Measurements from ENCODE around the gene RALA. TPM values are rescaled to one million over a fixed set of nuclear protein-coding genes. Genes with fewer than 3 reads are reported as not detected.

RALA gene
- total and polyA plus RNA-seq, 2 experiments from 2014 or later, result 43.5 to 231 TPM

DNA sequence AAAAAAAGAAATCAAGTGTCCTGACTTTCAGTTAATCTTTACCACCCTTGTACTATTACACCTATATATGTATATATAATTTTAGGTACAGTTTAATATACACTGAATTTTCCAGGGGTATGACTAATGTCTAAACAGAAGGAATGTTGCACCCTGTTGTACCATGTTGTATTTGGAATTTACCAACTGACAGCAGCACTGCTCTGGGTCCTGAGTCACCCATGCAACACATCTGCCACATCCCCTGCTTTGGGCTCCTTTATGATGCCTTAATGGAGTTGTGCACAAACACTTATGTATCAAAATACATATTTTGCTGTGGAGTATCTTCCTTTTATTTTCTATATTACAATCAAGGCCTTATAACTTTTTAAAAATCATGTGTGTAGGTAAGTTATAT lies 36.0 kb upstream of the RALA start:
- H3K27ac ChIP-seq (ENCODE audit: low read depth), result no peak overlapping the region
- no peak for DNase-seq (ENCODE audit: low spot score)
- H4K20me1 ChIP-seq (replicated peaks; ENCODE audit: insufficient read depth), result no peaks in the 10 kb centered on the region
- H3K36me3 ChIP-seq (ENCODE audit: insufficient read depth), result no peaks in the 10 kb centered on the region
- no peaks in the 10 kb centered on the region for H3K79me2 ChIP-seq (replicated peaks; ENCODE audit: insufficient read depth)
- no peak overlapping the region for H3K4me3 Mint-ChIP-seq
- H3F3A ChIP-seq (replicated peaks; ENCODE audit: low read depth), result no peaks in the 10 kb centered on the region
- no peak overlapping the region for H3K4me2 ChIP-seq
- TF ChIP-seq POLR2AphosphoS5 (IDR thresholded peaks at IDR 0.05; ENCODE audit: low read depth), result no peak
- TF ChIP-seq CREB1 (CRISPR knock-in tag; IDR thresholded peaks at IDR 0.05; ENCODE audit: low read depth), result no peak
- no peak for TF ChIP-seq JUNB (IDR thresholded peaks at IDR 0.05; ENCODE audit: unreplicated experiment)
- TF ChIP-seq EZH2phosphoT487 (IDR thresholded peaks at IDR 0.05; ENCODE audit: unreplicated experiment), result no peak
- TF ChIP-seq, protein P1, sequence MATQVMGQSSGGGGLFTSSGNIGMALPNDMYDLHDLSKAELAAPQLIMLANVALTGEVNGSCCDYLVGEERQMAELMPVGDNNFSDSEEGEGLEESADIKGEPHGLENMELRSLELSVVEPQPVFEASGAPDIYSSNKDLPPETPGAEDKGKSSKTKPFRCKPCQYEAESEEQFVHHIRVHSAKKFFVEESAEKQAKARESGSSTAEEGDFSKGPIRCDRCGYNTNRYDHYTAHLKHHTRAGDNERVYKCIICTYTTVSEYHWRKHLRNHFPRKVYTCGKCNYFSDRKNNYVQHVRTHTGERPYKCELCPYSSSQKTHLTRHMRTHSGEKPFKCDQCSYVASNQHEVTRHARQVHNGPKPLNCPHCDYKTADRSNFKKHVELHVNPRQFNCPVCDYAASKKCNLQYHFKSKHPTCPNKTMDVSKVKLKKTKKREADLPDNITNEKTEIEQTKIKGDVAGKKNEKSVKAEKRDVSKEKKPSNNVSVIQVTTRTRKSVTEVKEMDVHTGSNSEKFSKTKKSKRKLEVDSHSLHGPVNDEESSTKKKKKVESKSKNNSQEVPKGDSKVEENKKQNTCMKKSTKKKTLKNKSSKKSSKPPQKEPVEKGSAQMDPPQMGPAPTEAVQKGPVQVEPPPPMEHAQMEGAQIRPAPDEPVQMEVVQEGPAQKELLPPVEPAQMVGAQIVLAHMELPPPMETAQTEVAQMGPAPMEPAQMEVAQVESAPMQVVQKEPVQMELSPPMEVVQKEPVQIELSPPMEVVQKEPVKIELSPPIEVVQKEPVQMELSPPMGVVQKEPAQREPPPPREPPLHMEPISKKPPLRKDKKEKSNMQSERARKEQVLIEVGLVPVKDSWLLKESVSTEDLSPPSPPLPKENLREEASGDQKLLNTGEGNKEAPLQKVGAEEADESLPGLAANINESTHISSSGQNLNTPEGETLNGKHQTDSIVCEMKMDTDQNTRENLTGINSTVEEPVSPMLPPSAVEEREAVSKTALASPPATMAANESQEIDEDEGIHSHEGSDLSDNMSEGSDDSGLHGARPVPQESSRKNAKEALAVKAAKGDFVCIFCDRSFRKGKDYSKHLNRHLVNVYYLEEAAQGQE (IDR thresholded peaks at IDR 0.05; ENCODE audit: unreplicated experiment), result no peak
- TF ChIP-seq, protein P2, sequence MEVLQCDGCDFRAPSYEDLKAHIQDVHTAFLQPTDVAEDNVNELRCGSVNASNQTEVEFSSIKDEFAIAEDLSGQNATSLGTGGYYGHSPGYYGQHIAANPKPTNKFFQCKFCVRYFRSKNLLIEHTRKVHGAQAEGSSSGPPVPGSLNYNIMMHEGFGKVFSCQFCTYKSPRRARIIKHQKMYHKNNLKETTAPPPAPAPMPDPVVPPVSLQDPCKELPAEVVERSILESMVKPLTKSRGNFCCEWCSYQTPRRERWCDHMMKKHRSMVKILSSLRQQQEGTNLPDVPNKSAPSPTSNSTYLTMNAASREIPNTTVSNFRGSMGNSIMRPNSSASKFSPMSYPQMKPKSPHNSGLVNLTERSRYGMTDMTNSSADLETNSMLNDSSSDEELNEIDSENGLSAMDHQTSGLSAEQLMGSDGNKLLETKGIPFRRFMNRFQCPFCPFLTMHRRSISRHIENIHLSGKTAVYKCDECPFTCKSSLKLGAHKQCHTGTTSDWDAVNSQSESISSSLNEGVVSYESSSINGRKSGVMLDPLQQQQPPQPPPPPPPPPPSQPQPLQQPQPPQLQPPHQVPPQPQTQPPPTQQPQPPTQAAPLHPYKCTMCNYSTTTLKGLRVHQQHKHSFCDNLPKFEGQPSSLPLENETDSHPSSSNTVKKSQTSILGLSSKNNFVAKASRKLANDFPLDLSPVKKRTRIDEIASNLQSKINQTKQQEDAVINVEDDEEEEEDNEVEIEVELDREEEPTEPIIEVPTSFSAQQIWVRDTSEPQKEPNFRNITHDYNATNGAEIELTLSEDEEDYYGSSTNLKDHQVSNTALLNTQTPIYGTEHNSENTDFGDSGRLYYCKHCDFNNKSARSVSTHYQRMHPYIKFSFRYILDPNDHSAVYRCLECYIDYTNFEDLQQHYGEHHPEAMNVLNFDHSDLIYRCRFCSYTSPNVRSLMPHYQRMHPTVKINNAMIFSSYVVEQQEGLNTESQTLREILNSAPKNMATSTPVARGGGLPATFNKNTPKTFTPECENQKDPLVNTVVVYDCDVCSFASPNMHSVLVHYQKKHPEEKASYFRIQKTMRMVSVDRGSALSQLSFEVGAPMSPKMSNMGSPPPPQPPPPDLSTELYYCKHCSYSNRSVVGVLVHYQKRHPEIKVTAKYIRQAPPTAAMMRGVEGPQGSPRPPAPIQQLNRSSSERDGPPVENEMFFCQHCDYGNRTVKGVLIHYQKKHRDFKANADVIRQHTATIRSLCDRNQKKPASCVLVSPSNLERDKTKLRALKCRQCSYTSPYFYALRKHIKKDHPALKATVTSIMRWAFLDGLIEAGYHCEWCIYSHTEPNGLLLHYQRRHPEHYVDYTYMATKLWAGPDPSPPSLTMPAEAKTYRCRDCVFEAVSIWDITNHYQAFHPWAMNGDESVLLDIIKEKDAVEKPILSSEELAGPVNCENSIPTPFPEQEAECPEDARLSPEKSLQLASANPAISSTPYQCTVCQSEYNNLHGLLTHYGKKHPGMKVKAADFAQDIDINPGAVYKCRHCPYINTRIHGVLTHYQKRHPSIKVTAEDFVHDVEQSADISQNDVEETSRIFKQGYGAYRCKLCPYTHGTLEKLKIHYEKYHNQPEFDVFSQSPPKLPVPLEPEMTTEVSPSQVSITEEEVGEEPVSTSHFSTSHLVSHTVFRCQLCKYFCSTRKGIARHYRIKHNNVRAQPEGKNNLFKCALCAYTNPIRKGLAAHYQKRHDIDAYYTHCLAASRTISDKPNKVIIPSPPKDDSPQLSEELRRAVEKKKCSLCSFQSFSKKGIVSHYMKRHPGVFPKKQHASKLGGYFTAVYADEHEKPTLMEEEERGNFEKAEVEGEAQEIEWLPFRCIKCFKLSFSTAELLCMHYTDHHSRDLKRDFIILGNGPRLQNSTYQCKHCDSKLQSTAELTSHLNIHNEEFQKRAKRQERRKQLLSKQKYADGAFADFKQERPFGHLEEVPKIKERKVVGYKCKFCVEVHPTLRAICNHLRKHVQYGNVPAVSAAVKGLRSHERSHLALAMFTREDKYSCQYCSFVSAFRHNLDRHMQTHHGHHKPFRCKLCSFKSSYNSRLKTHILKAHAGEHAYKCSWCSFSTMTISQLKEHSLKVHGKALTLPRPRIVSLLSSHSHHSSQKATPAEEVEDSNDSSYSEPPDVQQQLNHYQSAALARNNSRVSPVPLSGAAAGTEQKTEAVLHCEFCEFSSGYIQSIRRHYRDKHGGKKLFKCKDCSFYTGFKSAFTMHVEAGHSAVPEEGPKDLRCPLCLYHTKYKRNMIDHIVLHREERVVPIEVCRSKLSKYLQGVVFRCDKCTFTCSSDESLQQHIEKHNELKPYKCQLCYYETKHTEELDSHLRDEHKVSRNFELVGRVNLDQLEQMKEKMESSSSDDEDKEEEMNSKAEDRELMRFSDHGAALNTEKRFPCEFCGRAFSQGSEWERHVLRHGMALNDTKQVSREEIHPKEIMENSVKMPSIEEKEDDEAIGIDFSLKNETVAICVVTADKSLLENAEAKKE (CRISPR knock-in tag; IDR thresholded peaks at IDR 0.05), result no peak
- TF ChIP-seq NANOG (IDR thresholded peaks at IDR 0.05; ENCODE audit: borderline replicate concordance), result no peak
- no peak overlapping the region for H2AFZ ChIP-seq
- no peaks in the 10 kb centered on the region for H3K9me3 Mint-ChIP-seq
- peaks cover 13% of the 10 kb centered on the region for H3K4me1 ChIP-seq (ENCODE audit: insufficient read depth)
- H3K27me3 Mint-ChIP-seq (ENCODE audit: insufficient read depth, low read depth, poor library complexity), result peaks cover 3% of the 10 kb centered on the region
- peaks cover 18% of the 10 kb centered on the region for H3K4me1 Mint-ChIP-seq
- ATAC-seq, result no peak
- no peaks in the 10 kb centered on the region for H3K36me3 Mint-ChIP-seq (ENCODE audit: low read depth)
- H3K27me3 ChIP-seq (ENCODE audit: insufficient read depth), result no peaks in the 10 kb centered on the region
- no peak overlapping the region for H3K27ac Mint-ChIP-seq
- H3K9me2 ChIP-seq (ENCODE audit: insufficient read depth), result no peaks in the 10 kb centered on the region
- H3K4me3 ChIP-seq, result no peak overlapping the region

Data from GM23338 (cell line).